Stimulated activated CD8-positive, alpha-beta memory T cell treated with anti-CD3 and anti-CD28 coated beads, Interleukin-12 subunit alpha, Interleukin-12 subunit beta, amount 100 ng/mL, for 4 hours (primary cell): ENCODE measurements around the gene EED.
"Not testable (repeated sequence)": the region's sequence is repeated elsewhere in the genome, so short reads cannot be mapped to it uniquely, and the experiment has no call there.

ENCODE experiments used
- DNase-seq: peaks from one replicate; pipeline ENCODE4 v3.0.0-alpha.2; 2020; ENCODE audit warnings: low read depth

EED gene

GRCh38 chr11:86247608-86248007 is 3.1 kb downstream of the EED start:
- no peak for DNase-seq

GRCh38 chr11:86248609-86249008 is 4.1 kb downstream of the EED start:
- no peak for DNase-seq

- DNase-seq, result no peak
These were observed 5.0 kb downstream of the EED start for GRCh38 chr11:86249307-86250098.

GRCh38 chr11:86251345-86251744 is 6.8 kb downstream of the EED start:
- no peak for DNase-seq

- DNase-seq, result no peak
These were observed 11.3 kb downstream of the EED start for GRCh38 chr11:86255896-86256295.

- DNase-seq, result no peak
These were observed 12.1 kb downstream of the EED start for GRCh38 chr11:86256608-86257007.

GRCh38 chr11:86257446-86257845 is 12.9 kb downstream of the EED start:
- no peak for DNase-seq

- DNase-seq, result no peak
These were observed 15.2 kb downstream of the EED start for GRCh38 chr11:86259730-86260129.

GRCh38 chr11:86261328-86261727 is 16.8 kb downstream of the EED start:
- no peak for DNase-seq

- no peak for DNase-seq
These were observed 17.8 kb downstream of the EED start for GRCh38 chr11:86262387-86262786.

- DNase-seq, result no peak
These were observed 20.1 kb downstream of the EED start for GRCh38 chr11:86264649-86265048.

GRCh38 chr11:86265194-86265593 is 20.6 kb downstream of the EED start:
- DNase-seq, result no peak

- DNase-seq, result no peak
These were observed 25.1 kb downstream of the EED start for GRCh38 chr11:86269645-86270044.

GRCh38 chr11:86274503-86274902 is 29.9 kb downstream of the EED start:
- DNase-seq, result no peak

- DNase-seq, result no peak
These were observed 30.4 kb downstream of the EED start for GRCh38 chr11:86274999-86275398.

GRCh38 chr11:86275493-86276370 is 31.2 kb downstream of the EED start:
- DNase-seq, result no peak

- DNase-seq, result no peak
These were observed 33.2 kb downstream of the EED start for GRCh38 chr11:86277741-86278140.

GRCh38 chr11:86278226-86278625 is 33.7 kb downstream of the EED start:
- DNase-seq, result no peak

- DNase-seq, result no peak
These were observed 35.2 kb downstream of the EED start for GRCh38 chr11:86279747-86280146.

GRCh38 chr11:86287468-86287796 is 42.9 kb downstream of the EED start:
- no peak for DNase-seq

GRCh38 chr11:86288776-86289507 is 44.4 kb downstream of the EED start:
- no peak for DNase-seq

- DNase-seq, result not testable (repeated sequence)
These were observed 45.1 kb downstream of the EED start for GRCh38 chr11:86289508-86290280.
